ENCODE data around the gene TMCC1. TPM values are rescaled to one million over a fixed set of nuclear protein-coding genes. Genes with fewer than 3 reads are reported as not detected.

Gene TMCC1
- total and polyA plus RNA-seq, 10 of the 15 experiments (the other 5 are each of a cell fraction or from before 2014, with no cell fraction given), result 2.3 to 21.1 (median 8.4) TPM

DNA sequence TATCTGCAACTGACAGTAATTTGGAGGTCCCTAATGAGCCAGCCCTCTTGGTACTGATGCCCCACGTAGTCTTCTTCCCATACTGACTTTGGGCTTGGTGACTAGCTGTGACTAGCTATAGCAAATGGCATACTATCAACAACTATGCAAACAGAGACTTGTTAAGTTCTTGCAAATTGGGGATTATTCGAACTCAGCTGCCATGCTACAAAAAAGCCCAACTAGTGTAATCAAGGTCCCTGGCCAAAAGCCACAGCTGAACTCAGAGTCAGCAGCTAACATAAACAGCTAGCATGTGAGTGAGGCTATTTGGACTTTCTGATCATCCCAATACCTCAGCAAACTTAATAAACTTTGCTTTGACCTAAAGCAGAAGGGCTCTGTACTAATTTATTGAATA is 165.8 kb downstream of the TMCC1 start (continued):
- TF ChIP-seq BCLAF1 (IDR thresholded peaks at IDR 0.05) (no peak), PAX8 (IDR thresholded peaks at IDR 0.05) (no peak)

DNA sequence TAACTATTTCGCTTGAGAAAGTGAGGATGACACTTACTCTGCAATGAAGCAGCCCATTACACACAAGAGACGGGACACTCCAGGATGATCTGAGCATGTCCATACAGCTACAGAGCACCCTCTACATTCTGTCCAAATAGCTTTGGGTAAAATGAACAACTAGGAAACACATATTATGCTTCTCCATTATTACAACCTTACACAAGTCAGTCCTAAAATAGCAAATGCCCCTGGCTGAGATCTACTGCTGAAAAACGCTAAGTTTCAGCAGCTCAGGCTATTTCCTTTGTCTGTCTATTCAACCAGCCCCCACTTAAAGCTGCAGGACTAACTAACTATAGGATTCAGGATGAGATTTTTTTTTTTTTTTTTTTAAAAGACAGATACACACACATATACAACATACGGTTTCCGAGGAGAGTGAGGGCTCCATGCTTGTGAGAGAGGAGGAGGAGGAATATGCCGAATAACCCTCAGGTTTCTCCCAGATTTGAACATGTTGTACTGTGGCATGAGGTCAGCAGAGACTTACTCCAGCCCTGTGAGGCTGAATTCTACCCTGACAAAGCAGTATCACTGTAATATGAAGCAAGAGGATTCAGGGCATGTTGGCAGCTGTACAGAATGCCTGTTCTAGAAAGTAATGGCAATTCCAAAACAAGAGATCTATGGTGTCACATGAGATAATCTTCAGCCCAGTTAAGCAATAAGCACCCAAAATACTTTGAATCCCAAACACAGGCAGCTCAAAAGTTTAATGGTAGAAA is 169.8 kb downstream of the TMCC1 start:
- in situ Hi-C loops (cut with MboI), result no loop called here
- CTCF ChIA-PET, result interaction anchor here (1.6 kb wide), 1 partner anchor 20 kb away, joined by 4 read pairs; no protein-coding TSS in a partner anchor
- intact Hi-C loops (cut with micrococcal nuclease; ENCODE audit: unreplicated experiment), result no loop called here
- DNase-seq (ENCODE audit: low read depth, low spot score) (no peak), ATAC-seq (no peak), FAIRE-seq (no peak)
- H3K36me3 ChIP-seq (ENCODE audit: control insufficient read depth in 2 of 2, insufficient read depth in 2 of 2, low read length in 1 of 2), result no peaks in the 10 kb centered on the region
- RAD21 ChIA-PET (ENCODE audit: unreplicated experiment), result no interaction called here
- SMC1A ChIA-PET (ENCODE audit: uncharacterized antibody, unreplicated experiment), result interaction anchor here (0.6 to 1.8 kb wide), 6 partner anchors 11 to 988 kb away, joined by 3 to 5 read pairs (median 3); no protein-coding TSS in a partner anchor
- POLR2A ChIA-PET, result no interaction called here
- no peaks in the 10 kb centered on the region for H3K9me3 ChIP-seq (replicated peaks; ENCODE audit: control insufficient read depth, insufficient read depth, low read length)
- H2AFZ ChIP-seq (ENCODE audit: control insufficient read depth, low read depth, low read length), result no peak overlapping the region
- no peaks in the 10 kb centered on the region for H4K20me1 ChIP-seq (ENCODE audit: control insufficient read depth, insufficient read depth)
- H3K4me2 ChIP-seq (ENCODE audit: control insufficient read depth, insufficient read depth), result no peak overlapping the region
- H3K4me3 ChIP-seq, result no peak overlapping the region
- no TSS peak for BruUV-seq (replicated peaks)
- 83% methylated on average over 6 of the region's 6 CpGs for WGBS (ENCODE audit: insufficient coverage, insufficient replicate concordance, low lambda C conversion rate, missing lambda C conversion rate)
- H3K4me1 ChIP-seq (ENCODE audit: control insufficient read depth, insufficient read depth, low read length), result no peaks in the 10 kb centered on the region
- H3K27ac ChIP-seq (ENCODE audit: control insufficient read depth, insufficient read depth), result no peak overlapping the region
- H3K27me3 ChIP-seq (replicated peaks in 1 of 2; ENCODE audit: control insufficient read depth in 2 of 2, insufficient read depth in 2 of 2, low read length in 1 of 2), result no peaks in the 10 kb centered on the region
- H3K9ac ChIP-seq (ENCODE audit: control insufficient read depth, insufficient read depth, low read length), result no peak overlapping the region
- no peaks in the 10 kb centered on the region for H3K79me2 ChIP-seq (ENCODE audit: control insufficient read depth, insufficient read depth, low read length)
- TF ChIP-seq SIN3A (IDR thresholded peaks at IDR 0.05; ENCODE audit: low read depth, low read length) (no peak), ZNF274 (IDR thresholded peaks at IDR 0.05; ENCODE audit: insufficient read depth, insufficient read length) (no peak), MTA3 (IDR thresholded peaks at IDR 0.05; ENCODE audit: borderline replicate concordance, low read length) (no peak), IRF4 (IDR thresholded peaks at IDR 0.05; ENCODE audit: low read depth, low read length) (no peak), DPF2 (IDR thresholded peaks at IDR 0.05) (no peak), CREB1 (IDR thresholded peaks at IDR 0.05; ENCODE audit: low read depth) (no peak), NBN (IDR thresholded peaks at IDR 0.05) (no peak), SMAD5 (IDR thresholded peaks at IDR 0.05; ENCODE audit: low read depth) (no peak), NR2F1 (conservative IDR thresholded peaks at IDR 0.05) (no peak), BCL11A (IDR thresholded peaks at IDR 0.05; ENCODE audit: low read depth, low read length) (no peak), LARP7 (IDR thresholded peaks at IDR 0.05) (no peak), IKZF1 (conservative IDR thresholded peaks at IDR 0.05) (no peak), STAT3 (IDR thresholded peaks at IDR 0.05; ENCODE audit: low read depth, low read length) (no peak), KLF5 (IDR thresholded peaks at IDR 0.05; ENCODE audit: partially characterized antibody) (no peak)
- TF ChIP-seq, protein P1, sequence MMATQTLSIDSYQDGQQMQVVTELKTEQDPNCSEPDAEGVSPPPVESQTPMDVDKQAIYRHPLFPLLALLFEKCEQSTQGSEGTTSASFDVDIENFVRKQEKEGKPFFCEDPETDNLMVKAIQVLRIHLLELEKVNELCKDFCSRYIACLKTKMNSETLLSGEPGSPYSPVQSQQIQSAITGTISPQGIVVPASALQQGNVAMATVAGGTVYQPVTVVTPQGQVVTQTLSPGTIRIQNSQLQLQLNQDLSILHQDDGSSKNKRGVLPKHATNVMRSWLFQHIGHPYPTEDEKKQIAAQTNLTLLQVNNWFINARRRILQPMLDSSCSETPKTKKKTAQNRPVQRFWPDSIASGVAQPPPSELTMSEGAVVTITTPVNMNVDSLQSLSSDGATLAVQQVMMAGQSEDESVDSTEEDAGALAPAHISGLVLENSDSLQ (IDR thresholded peaks at IDR 0.05), result no peak
- TF ChIP-seq, protein P2, sequence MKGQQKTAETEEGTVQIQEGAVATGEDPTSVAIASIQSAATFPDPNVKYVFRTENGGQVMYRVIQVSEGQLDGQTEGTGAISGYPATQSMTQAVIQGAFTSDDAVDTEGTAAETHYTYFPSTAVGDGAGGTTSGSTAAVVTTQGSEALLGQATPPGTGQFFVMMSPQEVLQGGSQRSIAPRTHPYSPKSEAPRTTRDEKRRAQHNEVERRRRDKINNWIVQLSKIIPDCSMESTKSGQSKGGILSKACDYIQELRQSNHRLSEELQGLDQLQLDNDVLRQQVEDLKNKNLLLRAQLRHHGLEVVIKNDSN (IDR thresholded peaks at IDR 0.05; ENCODE audit: borderline replicate concordance, extremely low read length, insufficient read depth, low read depth, low read length), result no peak

Data from GM12878 (cell line).